ENCODE measurements around the gene BTBD9. TPM values are rescaled to one million over a fixed set of nuclear protein-coding genes. Genes with fewer than 3 reads are reported as not detected.

BTBD9 gene
- total and polyA plus RNA-seq, 2 donors (not counting 3 experiments of a cell fraction or from before 2014, with no cell fraction given) = 4.9 to 15.0 TPM

- H3K4me1 ChIP-seq (ENCODE audit: control insufficient read depth, extremely low read depth, insufficient read depth, low read length) = no peaks in the 10 kb centered on the region
- no peak overlapping the region for H3K27ac ChIP-seq (ENCODE audit: insufficient read depth, low read depth, low read length)
- no peaks in the 10 kb centered on the region for H3K79me2 ChIP-seq (ENCODE audit: control insufficient read depth, insufficient read depth, low read length)
- no peaks in the 10 kb centered on the region for H3K27me3 ChIP-seq (ENCODE audit: control insufficient read depth in 2 of 2, insufficient read depth in 2 of 2, low read length in 2 of 2)
- H3K36me3 ChIP-seq (ENCODE audit: control insufficient read depth in 2 of 2, extremely low read depth in 1 of 2, insufficient read depth in 2 of 2, low read length in 2 of 2) = no peaks in the 10 kb centered on the region
- no peak overlapping the region for H3K4me3 ChIP-seq (replicated peaks in 1 of 3; ENCODE audit: insufficient read depth in 1 of 3, low read depth in 1 of 3, low read length in 3 of 3)
- no peak overlapping the region for H3K9ac ChIP-seq (replicated peaks; ENCODE audit: extremely low read depth, insufficient read depth, low read length)
- no peak overlapping the region for H2AFZ ChIP-seq (ENCODE audit: low read depth, low read length)
- no peak overlapping the region for H3K4me2 ChIP-seq (ENCODE audit: insufficient read depth, low read length)
- DNase-seq (ENCODE audit: low read depth, low spot score) = no peak
- no peak for FAIRE-seq
- BruUV-seq (replicated peaks) = no TSS peak
- dilution Hi-C loops (cut with MboI; ENCODE audit: extremely low pct_ligation_motif_present, low sequenced_read_pairs) = no loop called here
- ChIA-PET POLR2A (no interaction called here), CTCF (no interaction called here)
- H4K20me1 ChIP-seq (replicated peaks; ENCODE audit: control insufficient read depth, extremely low read depth, insufficient read depth, low read length) = no peaks in the 10 kb centered on the region
- TF ChIP-seq POLR2AphosphoS5 (IDR thresholded peaks at IDR 0.05; ENCODE audit: insufficient read depth, low read depth, low read length) (no peak), MYC (IDR thresholded peaks at IDR 0.05; ENCODE audit: low read depth, low read length) (no peak), JUN (IDR thresholded peaks at IDR 0.05; ENCODE audit: borderline replicate concordance, insufficient read depth, insufficient read length, low read depth) (no peak), CTCF (IDR thresholded peaks at IDR 0.05; ENCODE audit: extremely low read depth in 1 of 2, insufficient read depth in 1 of 2, low read depth in 1 of 2, low read length in 2 of 2) (no peak), EZH2 (IDR thresholded peaks at IDR 0.05; ENCODE audit: borderline replicate concordance, low read depth, low read length, severe bottlenecking) (no peak), POLR2A (IDR thresholded peaks at IDR 0.05; ENCODE audit: low read depth, low read length) (no peak), GATA2 (IDR thresholded peaks at IDR 0.05; ENCODE audit: insufficient read depth, insufficient read length, low read depth, low read length) (no peak), MAX (IDR thresholded peaks at IDR 0.05; ENCODE audit: insufficient read depth, insufficient read length) (no peak), FOS (IDR thresholded peaks at IDR 0.05; ENCODE audit: borderline replicate concordance, insufficient read depth, low read length) (no peak)
- H3K9me3 ChIP-seq (replicated peaks; ENCODE audit: control insufficient read depth, insufficient read depth, low read length) = no peaks in the 10 kb centered on the region
- intact Hi-C loops (cut with micrococcal nuclease) = no loop called here
- no peaks in the 10 kb centered on the region for H3K9me1 ChIP-seq (replicated peaks; ENCODE audit: control insufficient read depth, extremely low read depth, insufficient read depth, low read length)
These were observed 267.8 kb downstream of the BTBD9 start for GRCh38 chr6:38371881-38372280.

All from endothelial cell of umbilical vein (primary cell).